SJSA1 (cell line): ENCODE data around the gene PRRC2C. TPM values are rescaled to one million over a fixed set of nuclear protein-coding genes. Genes with fewer than 3 reads are reported as not detected.
"Not testable (repeated sequence)": the region's sequence is repeated elsewhere in the genome, so short reads cannot be mapped to it uniquely, and the experiment has no call there.

ENCODE experiments used
- DNase-seq, 2 experiments: peaks; one replicate each; pipeline ENCODE4 v3.0.0-alpha.2; 2015 to 2020; ENCODE audit warnings: low spot score in 2 of 2, low read depth in 1 of 2
- H3K27ac ChIP-seq: fragments of 250-450 bp; sonication (Bioruptor Pico); 2 replicates; pipeline ENCODE4 v1.5.1; 2020; ENCODE audit warnings: mild to moderate bottlenecking, moderate library complexity
- H3K27me3 ChIP-seq: fragments of 250-450 bp; sonication (Bioruptor Pico); replicated peaks from 2 replicates; pipeline ENCODE4 v1.5.1; 2020; ENCODE audit warnings: mild to moderate bottlenecking, moderate library complexity
- H3K36me3 ChIP-seq: fragments of 250-450 bp; sonication (Bioruptor Pico); 2 replicates; pipeline ENCODE4 v1.5.1; 2020; ENCODE audit warnings: mild to moderate bottlenecking
- H3K4me1 ChIP-seq: fragments of 250-450 bp; sonication (Bioruptor Pico); replicated peaks from 2 replicates; pipeline ENCODE4 v1.6.1; 2021; ENCODE audit warnings: mild to moderate bottlenecking
- H3K4me3 ChIP-seq: fragments of 250-450 bp; sonication (Bioruptor Pico); 2 replicates; pipeline ENCODE4 v1.5.1; 2020; ENCODE audit warnings: mild to moderate bottlenecking
- H3K9me3 ChIP-seq: fragments of 250-450 bp; sonication (Bioruptor Pico); replicated peaks from 2 replicates; pipeline ENCODE4 v1.5.1; 2020; ENCODE audit warnings: mild to moderate bottlenecking
- total RNA-seq: library from RNA; depleted of rRNA; stranded (reverse); fragments of >200 nt; shearing (Covaris generic); gene quantifications from 2 replicates; pipeline ENCODE4 v1.2.3, GENCODE V29; 2014

The PRRC2C gene
- total RNA-seq, 1 experiment from 2014 or later, result 67.3 TPM

DNA sequence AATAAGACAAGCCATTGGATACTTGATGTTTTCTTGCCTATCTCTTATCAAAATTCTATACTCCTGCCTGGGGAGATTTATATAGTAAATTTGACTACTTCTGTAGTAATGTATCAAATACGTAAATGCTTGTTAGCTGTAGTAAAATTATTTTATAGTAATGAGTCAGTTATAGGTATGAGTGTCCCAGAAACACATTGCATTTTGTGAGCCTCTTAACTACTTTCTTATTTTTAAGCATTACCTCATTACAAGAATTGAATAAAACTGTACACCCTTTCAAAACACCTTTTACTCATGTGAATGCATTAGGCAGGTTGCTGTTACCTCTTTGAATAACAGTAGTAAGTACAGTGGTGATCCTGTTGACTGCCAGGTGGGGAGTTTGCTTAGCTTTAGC, 28.4 kb downstream of the PRRC2C start:
- H3K27ac ChIP-seq, result no peak overlapping the region
- peaks cover 59% of the 10 kb centered on the region for H3K36me3 ChIP-seq
- H3K9me3 ChIP-seq, result no peaks in the 10 kb centered on the region
- H3K4me1 ChIP-seq, result no peaks in the 10 kb centered on the region
- no peaks in the 10 kb centered on the region for H3K27me3 ChIP-seq
- DNase-seq, result no peak
- no peak overlapping the region for H3K4me3 ChIP-seq

DNA sequence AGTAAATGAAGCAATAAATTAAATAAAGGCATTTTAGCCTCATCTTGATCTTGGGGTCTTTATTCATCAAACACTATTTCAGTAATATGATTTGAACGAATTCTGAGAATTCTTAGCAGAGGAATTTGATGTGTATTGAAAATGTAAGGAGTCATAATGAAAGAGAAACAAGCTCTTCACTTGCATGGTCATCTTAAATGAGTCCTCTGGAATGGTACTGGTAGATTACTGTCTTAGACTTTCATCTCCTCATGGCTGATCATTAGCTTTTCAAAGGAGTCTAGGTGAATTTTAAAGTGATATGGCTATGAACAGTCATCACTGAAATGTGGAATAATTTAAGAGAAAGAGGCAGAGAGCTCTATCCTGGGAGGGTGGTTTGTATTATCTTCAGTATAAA, 30.0 kb downstream of the PRRC2C start:
- no peaks in the 10 kb centered on the region for H3K9me3 ChIP-seq
- no peak overlapping the region for H3K27ac ChIP-seq
- no peak overlapping the region for H3K4me3 ChIP-seq
- peaks cover 74% of the 10 kb centered on the region for H3K36me3 ChIP-seq
- H3K4me1 ChIP-seq, result no peaks in the 10 kb centered on the region
- no peak for DNase-seq
- no peaks in the 10 kb centered on the region for H3K27me3 ChIP-seq

GRCh38 chr1:171515741-171516140, 30.4 kb downstream of the PRRC2C start:
- Histone ChIP-seq H3K27me3 (no peaks in the 10 kb centered on the region), H3K4me3 (no peak overlapping the region), H3K27ac (no peak overlapping the region), H3K9me3 (no peaks in the 10 kb centered on the region), H3K4me1 (no peaks in the 10 kb centered on the region), H3K36me3 (peaks cover 79% of the 10 kb centered on the region)
- no peak for DNase-seq

DNA sequence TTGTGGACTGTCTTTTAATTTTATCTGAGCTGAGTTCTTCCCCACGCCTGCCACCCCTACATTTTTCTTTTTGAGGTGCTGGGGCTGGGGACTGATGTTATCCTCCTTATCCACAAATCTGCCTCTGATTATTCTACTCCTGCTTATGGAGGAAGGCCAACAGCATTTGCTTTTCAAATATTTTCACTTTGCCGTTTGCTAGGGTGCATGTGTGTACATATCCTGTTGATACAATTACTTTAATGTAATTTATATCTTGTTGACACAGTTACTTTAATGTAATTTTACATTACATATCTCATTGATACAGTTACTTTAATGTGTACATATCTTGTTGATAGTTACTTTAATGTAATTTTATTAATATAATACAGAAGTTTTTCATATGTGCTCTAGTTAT, 36.2 kb downstream of the PRRC2C start:
- no peak for DNase-seq
- peaks cover 95% of the 10 kb centered on the region for H3K36me3 ChIP-seq
- no peak overlapping the region for H3K4me3 ChIP-seq
- H3K27me3 ChIP-seq, result no peaks in the 10 kb centered on the region; the same call in 1 of the 2 replicates
- H3K27ac ChIP-seq, result no peak overlapping the region
- no peaks in the 10 kb centered on the region for H3K9me3 ChIP-seq
- no peaks in the 10 kb centered on the region for H3K4me1 ChIP-seq

DNA sequence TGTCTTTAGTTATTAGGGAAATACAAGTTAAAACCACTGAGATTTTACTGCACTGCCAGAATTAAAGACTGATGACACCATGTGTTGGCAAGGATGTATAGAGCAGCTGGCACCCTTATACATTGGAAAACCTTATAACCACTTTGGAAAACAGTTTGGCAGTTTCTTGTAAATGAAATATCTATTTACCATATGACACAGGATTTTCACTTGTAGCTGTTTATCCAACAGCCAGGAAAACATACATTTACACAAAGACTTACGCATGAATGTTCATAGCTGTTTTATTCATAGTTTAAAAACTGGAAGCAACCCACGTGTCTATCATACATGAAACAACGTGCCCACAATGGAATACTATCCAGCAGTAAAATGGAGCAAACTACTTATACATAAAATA, 45.3 kb downstream of the PRRC2C start:
- Histone ChIP-seq H3K9me3 (no peaks in the 10 kb centered on the region), H3K36me3 (peaks cover 88% of the 10 kb centered on the region), H3K27ac (no peak overlapping the region), H3K4me3 (no peak overlapping the region), H3K4me1 (no peaks in the 10 kb centered on the region), H3K27me3 (no peaks in the 10 kb centered on the region)
- DNase-seq, result no peak

GRCh38 chr1:171532520-171532919, 47.2 kb downstream of the PRRC2C start:
- Histone ChIP-seq H3K9me3 (no peaks in the 10 kb centered on the region), H3K27ac (no peak overlapping the region), H3K4me1 (no peaks in the 10 kb centered on the region), H3K27me3 (no peaks in the 10 kb centered on the region), H3K4me3 (no peak overlapping the region), H3K36me3 (peaks cover 91% of the 10 kb centered on the region)
- no peak for DNase-seq

GRCh38 chr1:171545523-171545922, 60.2 kb downstream of the PRRC2C start:
- H3K4me1 ChIP-seq, result no peaks in the 10 kb centered on the region
- H3K9me3 ChIP-seq, result no peaks in the 10 kb centered on the region
- H3K36me3 ChIP-seq, result peaks cover 93% of the 10 kb centered on the region
- no peaks in the 10 kb centered on the region for H3K27me3 ChIP-seq
- no peak overlapping the region for H3K27ac ChIP-seq
- no peak overlapping the region for H3K4me3 ChIP-seq
- no peak for DNase-seq

GRCh38 chr1:171550050-171550449, 64.7 kb downstream of the PRRC2C start:
- no peaks in the 10 kb centered on the region for H3K27me3 ChIP-seq
- no peak for DNase-seq
- no peak overlapping the region for H3K4me3 ChIP-seq
- H3K27ac ChIP-seq, result no peak overlapping the region
- H3K9me3 ChIP-seq, result no peaks in the 10 kb centered on the region
- peaks cover 81% of the 10 kb centered on the region for H3K36me3 ChIP-seq
- no peaks in the 10 kb centered on the region for H3K4me1 ChIP-seq

GRCh38 chr1:171550598-171551100, 65.3 kb downstream of the PRRC2C start:
- peaks cover 83% of the 10 kb centered on the region for H3K36me3 ChIP-seq
- not testable (repeated sequence) for H3K4me1 ChIP-seq, H3K27ac ChIP-seq, H3K27me3 ChIP-seq, H3K9me3 ChIP-seq, DNase-seq, H3K4me3 ChIP-seq

GRCh38 chr1:171553960-171554359, 68.6 kb downstream of the PRRC2C start:
- not testable (repeated sequence) for H3K27me3 ChIP-seq, H3K27ac ChIP-seq, H3K4me1 ChIP-seq, DNase-seq, H3K9me3 ChIP-seq, H3K4me3 ChIP-seq
- H3K36me3 ChIP-seq, result peaks cover 84% of the 10 kb centered on the region

GRCh38 chr1:171563675-171564074, 78.3 kb downstream of the PRRC2C start:
- H3K36me3 ChIP-seq, result peaks cover 94% of the 10 kb centered on the region
- peaks cover 7% of the 10 kb centered on the region; the same call in 1 of the 2 replicates for H3K4me1 ChIP-seq
- no peaks in the 10 kb centered on the region for H3K9me3 ChIP-seq
- no peak overlapping the region for H3K4me3 ChIP-seq
- DNase-seq, result peak in 1 of 2 experiments; percentile 30
- no peaks in the 10 kb centered on the region for H3K27me3 ChIP-seq
- no peak overlapping the region for H3K27ac ChIP-seq

DNA sequence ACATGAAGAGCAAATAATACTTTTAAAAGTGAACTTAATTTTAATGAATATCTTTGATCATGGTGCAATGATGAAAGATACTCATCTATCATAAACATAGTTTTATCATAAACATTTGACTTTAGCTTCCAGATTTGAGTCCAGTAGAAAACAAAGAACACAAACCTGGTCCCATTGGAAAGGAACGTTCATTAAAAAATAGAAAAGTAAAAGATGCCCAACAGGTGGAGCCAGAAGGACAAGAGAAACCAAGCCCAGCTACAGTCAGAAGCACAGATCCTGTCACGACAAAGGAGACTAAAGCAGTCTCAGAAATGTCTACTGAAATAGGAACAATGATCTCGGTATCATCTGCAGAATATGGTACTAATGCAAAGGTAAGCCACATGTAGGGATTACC, 81.1 kb downstream of the PRRC2C start:
- peaks cover 7% of the 10 kb centered on the region; the same call in 1 of the 2 replicates for H3K4me1 ChIP-seq
- H3K4me3 ChIP-seq, result no peak overlapping the region
- H3K36me3 ChIP-seq, result peaks cover 87% of the 10 kb centered on the region
- no peak overlapping the region for H3K27ac ChIP-seq
- no peaks in the 10 kb centered on the region for H3K9me3 ChIP-seq
- H3K27me3 ChIP-seq, result no peaks in the 10 kb centered on the region
- DNase-seq, result no peak

- peaks cover 81% of the 10 kb centered on the region for H3K36me3 ChIP-seq
- H3K4me1 ChIP-seq, result no peaks in the 10 kb centered on the region
- DNase-seq, result no peak
- H3K4me3 ChIP-seq, result no peak overlapping the region
- no peaks in the 10 kb centered on the region for H3K27me3 ChIP-seq
- no peaks in the 10 kb centered on the region for H3K9me3 ChIP-seq
- H3K27ac ChIP-seq, result no peak overlapping the region
Observed at GRCh38 chr1:171570295-171570694, 85.0 kb downstream of the PRRC2C start.

DNA sequence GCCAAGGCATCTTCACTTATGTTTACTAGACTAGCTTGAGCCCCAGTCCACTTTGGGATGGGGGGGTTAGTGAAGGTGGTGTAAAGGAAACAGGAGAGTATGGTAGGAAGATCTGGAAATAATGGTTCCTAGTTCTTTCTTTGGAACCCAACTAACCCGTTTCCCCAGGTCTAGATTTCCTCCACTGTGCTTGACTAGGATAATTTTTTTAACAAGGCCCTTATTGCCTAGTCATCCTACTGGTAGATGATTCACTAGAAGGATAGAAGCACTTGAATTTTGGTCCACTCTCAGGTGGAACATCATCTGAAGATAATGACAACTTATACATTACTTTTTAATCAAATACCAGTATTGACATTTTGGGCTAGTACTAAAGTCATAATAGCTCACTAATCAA, 90.8 kb downstream of the PRRC2C start:
- Histone ChIP-seq H3K27ac (no peak overlapping the region), H3K9me3 (no peaks in the 10 kb centered on the region), H3K4me1 (no peaks in the 10 kb centered on the region), H3K36me3 (peaks cover 83% of the 10 kb centered on the region), H3K4me3 (no peak overlapping the region), H3K27me3 (no peaks in the 10 kb centered on the region)
- no peak for DNase-seq

DNA sequence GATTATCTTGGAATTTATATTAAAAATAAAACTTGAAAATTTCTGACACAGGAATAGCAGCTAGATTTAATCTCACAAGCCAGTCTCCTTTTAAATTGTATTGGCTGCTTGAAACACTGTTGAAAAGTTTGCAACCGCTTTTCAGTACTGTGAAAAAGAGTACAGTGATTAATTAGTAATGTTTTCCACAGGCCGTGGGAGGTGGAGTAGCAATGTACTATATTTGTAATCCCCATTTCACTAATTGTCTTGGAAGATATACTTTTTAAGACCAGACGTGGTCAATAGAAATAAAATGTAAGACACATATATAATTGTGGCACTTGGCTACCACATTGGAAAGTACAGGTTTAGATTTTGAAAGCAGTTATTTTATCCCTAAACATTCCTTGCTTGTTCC, 95.9 kb downstream of the PRRC2C start:
- no peaks in the 10 kb centered on the region for H3K4me1 ChIP-seq
- H3K27ac ChIP-seq, result no peak overlapping the region
- peaks cover 88% of the 10 kb centered on the region for H3K36me3 ChIP-seq
- no peak for DNase-seq
- no peaks in the 10 kb centered on the region for H3K9me3 ChIP-seq
- H3K4me3 ChIP-seq, result no peak overlapping the region
- H3K27me3 ChIP-seq, result no peaks in the 10 kb centered on the region
